ENCODE measurements around the gene ABHD12. TPM values are rescaled to one million over a fixed set of nuclear protein-coding genes. Genes with fewer than 3 reads are reported as not detected.

Gene ABHD12
- total and polyA plus RNA-seq, 2 donors (not counting 3 experiments of a cell fraction or from before 2014, with no cell fraction given) = 19.2 to 36.0 TPM

GRCh38 chr20:25308083-25308491 lies 82.5 kb downstream of the ABHD12 start:
- CTCF ChIA-PET = interaction anchor here (1.9 to 3.2 kb wide), 2 partner anchors 9 to 91 kb away, joined by 5 to 26 read pairs; no protein-coding TSS in a partner anchor
- BruUV-seq (replicated peaks) = no TSS peak
- DNase-seq (ENCODE audit: low read depth, low spot score) (no peak), FAIRE-seq (no peak)
- dilution Hi-C loops (cut with MboI; ENCODE audit: extremely low pct_ligation_motif_present, low sequenced_read_pairs) = no loop called here
- peaks cover 0 to 3% of the 10 kb centered on the region in 2 experiments for H3K36me3 ChIP-seq (ENCODE audit: control insufficient read depth in 2 of 2, extremely low read depth in 1 of 2, insufficient read depth in 2 of 2, low read length in 2 of 2)
- intact Hi-C loops (cut with micrococcal nuclease) = no loop called here
- peaks cover 16% of the 10 kb centered on the region for H3K4me1 ChIP-seq (ENCODE audit: control insufficient read depth, extremely low read depth, insufficient read depth, low read length)
- no peak overlapping the region for H3K9ac ChIP-seq (replicated peaks; ENCODE audit: extremely low read depth, insufficient read depth, low read length)
- H3K27ac ChIP-seq (ENCODE audit: insufficient read depth, low read depth, low read length) = no peak overlapping the region
- H3K4me2 ChIP-seq (ENCODE audit: insufficient read depth, low read length) = no peak overlapping the region
- no peak overlapping the region for H2AFZ ChIP-seq (ENCODE audit: low read depth, low read length)
- no peak for TF ChIP-seq CTCF (IDR thresholded peaks at IDR 0.05; ENCODE audit: extremely low read depth in 1 of 2, insufficient read depth in 1 of 2, low read depth in 1 of 2, low read length in 2 of 2)
- TF ChIP-seq GATA2 (IDR thresholded peaks at IDR 0.05; ENCODE audit: insufficient read depth, insufficient read length, low read depth, low read length) = no peak
- no peak for TF ChIP-seq JUN (IDR thresholded peaks at IDR 0.05; ENCODE audit: borderline replicate concordance, insufficient read depth, insufficient read length, low read depth)
- TF ChIP-seq MYC (IDR thresholded peaks at IDR 0.05; ENCODE audit: low read depth, low read length) = no peak
- TF ChIP-seq MAX (IDR thresholded peaks at IDR 0.05; ENCODE audit: insufficient read depth, insufficient read length) = no peak
- no peak for TF ChIP-seq POLR2A (IDR thresholded peaks at IDR 0.05; ENCODE audit: low read depth, low read length)
- TF ChIP-seq EZH2 (IDR thresholded peaks at IDR 0.05; ENCODE audit: borderline replicate concordance, low read depth, low read length, severe bottlenecking) = no peak
- TF ChIP-seq POLR2AphosphoS5 (IDR thresholded peaks at IDR 0.05; ENCODE audit: insufficient read depth, low read depth, low read length) = no peak
- TF ChIP-seq FOS (IDR thresholded peaks at IDR 0.05; ENCODE audit: borderline replicate concordance, insufficient read depth, low read length) = no peak
- H3K9me1 ChIP-seq (replicated peaks; ENCODE audit: control insufficient read depth, extremely low read depth, insufficient read depth, low read length) = no peaks in the 10 kb centered on the region
- POLR2A ChIA-PET = no interaction called here
- no peaks in the 10 kb centered on the region for H3K9me3 ChIP-seq (replicated peaks; ENCODE audit: control insufficient read depth, insufficient read depth, low read length)
- no peaks in the 10 kb centered on the region for H3K79me2 ChIP-seq (ENCODE audit: control insufficient read depth, insufficient read depth, low read length)
- no peak overlapping the region for H3K4me3 ChIP-seq (replicated peaks in 1 of 3; ENCODE audit: insufficient read depth in 1 of 3, low read depth in 1 of 3, low read length in 3 of 3)
- no peaks in the 10 kb centered on the region for H4K20me1 ChIP-seq (replicated peaks; ENCODE audit: control insufficient read depth, extremely low read depth, insufficient read depth, low read length)
- H3K27me3 ChIP-seq (ENCODE audit: control insufficient read depth in 2 of 2, insufficient read depth in 2 of 2, low read length in 2 of 2) = no peaks in the 10 kb centered on the region
